ENCODE data around the gene AK9. TPM values are rescaled to one million over a fixed set of nuclear protein-coding genes. Genes with fewer than 3 reads are reported as not detected.

Gene AK9
- total and polyA plus RNA-seq, 2 of the 4 experiments (the other 2 are of a cell fraction) = 1.7 to 1.8 TPM

DNA sequence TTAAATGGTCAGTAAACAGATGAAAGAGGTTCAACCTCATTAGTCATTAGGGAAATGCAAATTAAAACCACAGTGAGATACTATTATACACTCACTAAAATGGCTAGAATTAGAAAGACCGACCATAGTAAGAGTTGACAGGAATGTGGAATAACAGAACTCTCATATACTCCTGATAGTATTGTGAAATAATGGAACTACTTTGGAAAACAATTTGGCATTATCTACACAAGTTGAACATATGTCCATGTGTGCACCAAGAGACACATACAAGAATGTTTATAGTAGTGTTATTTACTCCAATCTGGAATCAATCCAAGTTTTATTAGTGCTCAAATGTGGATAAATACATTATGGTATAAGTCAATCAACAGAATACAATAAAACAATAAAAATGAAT is 59.6 kb downstream of the AK9 start:
- Histone ChIP-seq H3K9me1 (ENCODE audit: insufficient read depth, low read length) (no peaks in the 10 kb centered on the region), H4K5ac (ENCODE audit: low read depth, low read length) (no peak overlapping the region), H2BK120ac (ENCODE audit: low read depth, low read length) (no peak overlapping the region), H3K9me3 (ENCODE audit: control insufficient read depth, insufficient read depth, low read length) (no peaks in the 10 kb centered on the region), H2AK9ac (replicated peaks; ENCODE audit: low read depth, low read length, poor library complexity) (no peak overlapping the region), H2BK15ac (ENCODE audit: low read depth, low read length) (no peak overlapping the region), H2BK5ac (ENCODE audit: low read depth, low read length, poor library complexity, severe bottlenecking) (no peak overlapping the region), H2BK20ac (ENCODE audit: low read depth, low read length) (no peak overlapping the region), H3K4ac (ENCODE audit: low read depth, low read length) (no peak overlapping the region), H4K91ac (ENCODE audit: insufficient read depth, low read depth, low read length) (no peak overlapping the region), H3K4me1 (ENCODE audit: control insufficient read depth, insufficient read depth, low read length) (no peaks in the 10 kb centered on the region), H3K56ac (ENCODE audit: extremely low read depth, insufficient read depth, low read length) (no peak overlapping the region), H4K20me1 (ENCODE audit: insufficient read depth, low read length) (no peaks in the 10 kb centered on the region), H3K4me3 (ENCODE audit: insufficient read depth, low read depth, low read length) (no peak overlapping the region), H3K79me1 (ENCODE audit: low read depth in 1 of 2, low read length in 2 of 2) (no peaks in the 10 kb centered on the region), H3K27ac (ENCODE audit: insufficient read depth, low read length) (no peak overlapping the region), H2AK5ac (ENCODE audit: low read depth, low read length) (no peak overlapping the region), H3K27me3 (ENCODE audit: control insufficient read depth, insufficient read depth, low read length) (0 out of 2 replicates have a peak, but pooled peaks cover 1% of the 10 kb centered on the region), H3K18ac (ENCODE audit: low read depth, low read length) (no peak overlapping the region), H3K36me3 (ENCODE audit: control insufficient read depth, insufficient read depth, low read length) (no peaks in the 10 kb centered on the region), H2AFZ (replicated peaks; ENCODE audit: low read length, poor library complexity) (no peak overlapping the region), H3K4me2 (ENCODE audit: low read depth, low read length) (no peak overlapping the region), H4K8ac (ENCODE audit: low read depth in 2 of 2, low read length in 2 of 2) (no peak overlapping the region), H3K9ac (ENCODE audit: low read depth, low read length) (no peak overlapping the region), H3K23ac (ENCODE audit: low read depth, low read length) (no peak overlapping the region), H3K14ac (replicated peaks; ENCODE audit: low read depth, low read length) (no peak overlapping the region)
- WGBS, 2 experiments (ENCODE audit: extremely low coverage in 2 of 2, insufficient read length in 1 of 2) = no CpG with 5 or more reads among the region's 1 CpG
- in situ Hi-C loops (cut with MboI; ENCODE audit: low sequenced_read_pairs) = no loop called here
- TF ChIP-seq RFX5 (IDR thresholded peaks at IDR 0.05; ENCODE audit: low read depth, low read length) = no peak
- TF ChIP-seq CEBPB (IDR thresholded peaks at IDR 0.05; ENCODE audit: low read depth, low read length) = peak; percentile 58
- BruUV-seq (replicated peaks) = no TSS peak
- dilution Hi-C loops (cut with HindIII; ENCODE audit: low sequenced_read_pairs, unreplicated experiment) = no loop called here
- ChIA-PET CTCF (no interaction called here), POLR2A (ENCODE audit: unreplicated experiment) (no interaction called here)
- DNase-seq = no peak
- intact Hi-C loops (cut with micrococcal nuclease) = no loop called here
- no peak for ATAC-seq (ENCODE audit: low read depth)
